Bronchial epithelial cell (primary cell): ENCODE measurements around the gene KCNAB2. TPM values are rescaled to one million over a fixed set of nuclear protein-coding genes. Genes with fewer than 3 reads are reported as not detected.

Experiments used
- DNase-seq: peaks from one replicate; pipeline ENCODE4 v3.0.0-alpha.2; 2010; ENCODE audit warnings: low read depth
- FAIRE-seq: peaks from 2 replicates; lab custom pipeline; 2011; peaks lifted over from hg19 to GRCh38; lab: Jason Lieb, UNC
- H3K27me3 ChIP-seq: 2 replicates; pipeline ENCODE4 v1.5.1; 2011; ENCODE audit warnings: low read length; ENCODE audit not compliant: control insufficient read depth, insufficient read depth
- H3K36me3 ChIP-seq: 2 replicates; pipeline ENCODE4 v1.5.1; 2011; ENCODE audit warnings: low read length; ENCODE audit not compliant: control insufficient read depth, insufficient read depth
- H3K4me3 ChIP-seq: 2 replicates; pipeline ENCODE4 v1.5.1; 2011; ENCODE audit warnings: mild to moderate bottlenecking, low read depth, low read length, control low read depth
- CTCF ChIP-seq: IDR thresholded peaks from 2 replicates; pipeline ENCODE4 v1.5.1; 2011; ENCODE audit warnings: mild to moderate bottlenecking, moderate library complexity, low read length, control low read depth, inconsistent platforms; ENCODE audit not compliant: insufficient read depth, severe bottlenecking
- total RNA-seq: library from RNA; depleted of rRNA; stranded (reverse); fragments of >200 nt; gene quantifications from 2 replicates; pipeline ENCODE4 v1.2.1, GENCODE V29; 2014

The KCNAB2 gene
- total RNA-seq, 1 donor from 2014 or later: 1.8 TPM

- Histone ChIP-seq H3K36me3 (no peaks in the 10 kb centered on the region), H3K4me3 (no peak overlapping the region), H3K27me3 (no peaks in the 10 kb centered on the region)
- DNase-seq (no peak), FAIRE-seq (no peak)
- TF ChIP-seq CTCF: no peak
Measured at GRCh38 chr1:6133146-6133895, 87.6 kb downstream of the KCNAB2 start.

- DNase-seq (no peak), FAIRE-seq (no peak)
- TF ChIP-seq CTCF: no peak
- no peak overlapping the region for H3K4me3 ChIP-seq
- no peaks in the 10 kb centered on the region for H3K27me3 ChIP-seq
- no peaks in the 10 kb centered on the region for H3K36me3 ChIP-seq
Measured at GRCh38 chr1:6134206-6134605, 88.5 kb downstream of the KCNAB2 start.

- FAIRE-seq (no peak), DNase-seq (no peak)
- H3K4me3 ChIP-seq: no peak overlapping the region
- no peaks in the 10 kb centered on the region for H3K27me3 ChIP-seq
- no peak for TF ChIP-seq CTCF
- no peaks in the 10 kb centered on the region for H3K36me3 ChIP-seq
Measured at GRCh38 chr1:6134741-6135510, 89.2 kb downstream of the KCNAB2 start.

GRCh38 chr1:6136516-6137220 is 91.0 kb downstream of the KCNAB2 start:
- Histone ChIP-seq H3K4me3 (no peak overlapping the region), H3K27me3 (no peaks in the 10 kb centered on the region), H3K36me3 (no peaks in the 10 kb centered on the region)
- no peak for DNase-seq
- no peak for FAIRE-seq
- TF ChIP-seq CTCF: no peak

- Histone ChIP-seq H3K27me3 (no peaks in the 10 kb centered on the region), H3K36me3 (no peaks in the 10 kb centered on the region), H3K4me3 (no peak overlapping the region)
- no peak for TF ChIP-seq CTCF
- FAIRE-seq: no peak
- DNase-seq: no peak
Measured at GRCh38 chr1:6137758-6138157, 92.1 kb downstream of the KCNAB2 start.
